ENCODE results near the gene FGFRL1.

DNA sequence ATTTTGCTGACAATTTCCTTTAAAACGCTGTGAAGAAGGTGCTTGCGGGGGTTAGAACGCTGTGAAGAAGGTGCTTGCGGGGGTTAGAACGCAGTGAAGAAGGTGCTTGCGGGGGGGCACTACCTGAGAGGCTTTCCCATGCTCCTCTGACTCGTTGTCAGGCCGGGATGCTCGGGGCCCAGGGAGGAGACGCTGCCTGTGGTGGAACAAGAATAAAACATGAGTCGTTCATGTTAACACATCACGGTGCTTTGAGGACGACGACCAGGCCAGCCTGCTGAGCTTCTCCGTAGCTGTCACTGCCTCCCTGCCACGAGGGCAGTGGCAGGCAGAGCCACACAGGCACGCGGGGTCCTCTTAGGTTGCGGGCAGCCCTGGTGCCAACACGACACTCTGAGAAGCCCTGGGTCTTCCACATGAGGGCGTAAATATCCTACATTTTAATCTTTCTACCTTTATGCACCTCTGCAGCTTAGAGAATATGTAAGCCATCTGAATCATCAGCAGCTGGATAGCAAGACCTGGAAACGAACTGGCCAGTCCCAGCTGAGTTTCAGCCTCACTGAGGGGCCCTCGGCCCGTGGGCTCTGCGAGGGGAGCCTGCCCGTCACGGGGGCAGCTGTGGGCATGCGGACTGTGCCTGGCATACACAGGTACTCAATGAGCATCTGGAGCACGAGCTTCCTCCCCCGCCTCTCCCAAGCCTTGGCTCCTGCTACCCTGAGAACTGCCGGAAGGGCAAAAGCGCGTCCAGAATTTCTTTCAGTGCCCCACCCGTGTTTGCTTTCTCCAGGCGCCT, 47.0 kb downstream of the FGFRL1 start:
- TF ChIP-seq, protein P1, sequence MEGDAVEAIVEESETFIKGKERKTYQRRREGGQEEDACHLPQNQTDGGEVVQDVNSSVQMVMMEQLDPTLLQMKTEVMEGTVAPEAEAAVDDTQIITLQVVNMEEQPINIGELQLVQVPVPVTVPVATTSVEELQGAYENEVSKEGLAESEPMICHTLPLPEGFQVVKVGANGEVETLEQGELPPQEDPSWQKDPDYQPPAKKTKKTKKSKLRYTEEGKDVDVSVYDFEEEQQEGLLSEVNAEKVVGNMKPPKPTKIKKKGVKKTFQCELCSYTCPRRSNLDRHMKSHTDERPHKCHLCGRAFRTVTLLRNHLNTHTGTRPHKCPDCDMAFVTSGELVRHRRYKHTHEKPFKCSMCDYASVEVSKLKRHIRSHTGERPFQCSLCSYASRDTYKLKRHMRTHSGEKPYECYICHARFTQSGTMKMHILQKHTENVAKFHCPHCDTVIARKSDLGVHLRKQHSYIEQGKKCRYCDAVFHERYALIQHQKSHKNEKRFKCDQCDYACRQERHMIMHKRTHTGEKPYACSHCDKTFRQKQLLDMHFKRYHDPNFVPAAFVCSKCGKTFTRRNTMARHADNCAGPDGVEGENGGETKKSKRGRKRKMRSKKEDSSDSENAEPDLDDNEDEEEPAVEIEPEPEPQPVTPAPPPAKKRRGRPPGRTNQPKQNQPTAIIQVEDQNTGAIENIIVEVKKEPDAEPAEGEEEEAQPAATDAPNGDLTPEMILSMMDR (IDR thresholded peaks at IDR 0.05): no peak
- TF ChIP-seq, protein P2, sequence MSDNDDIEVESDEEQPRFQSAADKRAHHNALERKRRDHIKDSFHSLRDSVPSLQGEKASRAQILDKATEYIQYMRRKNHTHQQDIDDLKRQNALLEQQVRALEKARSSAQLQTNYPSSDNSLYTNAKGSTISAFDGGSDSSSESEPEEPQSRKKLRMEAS (IDR thresholded peaks at IDR 0.05): no peak
- TF ChIP-seq POLR2A (IDR thresholded peaks at IDR 0.05; ENCODE audit: low read length) (no peak), ESRRA (IDR thresholded peaks at IDR 0.05; ENCODE audit: borderline replicate concordance, low read length) (no peak), HOXA7 (CRISPR knock-in tag; IDR thresholded peaks at IDR 0.05) (no peak), RCOR1 (IDR thresholded peaks at IDR 0.05; ENCODE audit: low read depth, low read length) (no peak), TP53 (CRISPR knock-in tag; IDR thresholded peaks at IDR 0.05) (no peak), FOSL2 (IDR thresholded peaks at IDR 0.05) (no peak), FOSL2 (CRISPR knock-in tag; IDR thresholded peaks at IDR 0.05) (no peak), SREBF2 (IDR thresholded peaks at IDR 0.05) (no peak), CEBPB (IDR thresholded peaks at IDR 0.05) (no peak), PHF8 (IDR thresholded peaks at IDR 0.05; ENCODE audit: borderline replicate concordance, low read depth) (no peak), EP300 (IDR thresholded peaks at IDR 0.05) (no peak)
